Stimulated activated CD8-positive, alpha-beta memory T cell treated with anti-CD3 and anti-CD28 coated beads, Interleukin-12 subunit alpha, Interleukin-12 subunit beta, amount 100 ng/mL, for 1 hour (primary cell): Measurements from ENCODE around the gene ASCC1.

ENCODE experiments used
- DNase-seq: peaks from one replicate; pipeline ENCODE4 v3.0.0-alpha.2; 2020; ENCODE audit warnings: low read depth

Gene ASCC1

DNA sequence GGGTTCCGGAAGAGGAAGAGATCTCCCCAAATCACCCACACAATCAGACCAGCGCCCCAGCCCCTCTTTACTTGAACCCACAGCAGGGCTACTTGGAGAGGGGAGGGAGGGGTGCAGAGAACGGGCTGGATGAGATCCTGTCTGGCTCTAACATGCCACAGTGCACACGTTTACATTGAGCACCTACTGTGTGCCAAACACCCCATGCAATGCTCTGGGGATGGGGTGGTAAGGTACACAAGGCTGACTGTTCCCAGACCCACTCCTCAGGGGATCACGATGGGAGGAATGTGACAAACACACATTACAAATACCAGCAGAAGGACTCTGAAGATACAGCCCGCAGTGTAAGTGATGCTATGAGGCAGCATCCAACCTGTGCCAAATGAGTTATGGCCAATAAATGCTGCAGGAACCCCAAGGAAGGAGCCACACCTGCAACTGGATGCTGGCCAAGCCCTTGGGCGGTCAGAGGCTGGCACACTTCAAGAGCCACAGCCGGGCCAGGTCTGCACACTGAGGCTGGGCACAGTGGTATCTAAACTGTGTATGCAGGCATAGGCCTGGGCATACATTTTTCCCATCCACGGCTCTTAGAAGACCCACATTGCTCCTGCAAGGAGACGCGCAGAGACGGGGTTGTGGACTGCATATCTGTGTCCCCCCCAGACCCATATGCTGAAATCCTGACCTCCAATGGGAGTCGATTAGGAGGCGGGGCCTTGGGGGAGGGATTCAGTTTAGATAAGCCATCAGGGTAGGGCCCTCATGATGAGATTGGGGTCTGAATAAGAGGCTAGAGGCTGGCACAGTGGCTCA lies 134.1 kb downstream of the ASCC1 start:
- no peak for DNase-seq

DNA sequence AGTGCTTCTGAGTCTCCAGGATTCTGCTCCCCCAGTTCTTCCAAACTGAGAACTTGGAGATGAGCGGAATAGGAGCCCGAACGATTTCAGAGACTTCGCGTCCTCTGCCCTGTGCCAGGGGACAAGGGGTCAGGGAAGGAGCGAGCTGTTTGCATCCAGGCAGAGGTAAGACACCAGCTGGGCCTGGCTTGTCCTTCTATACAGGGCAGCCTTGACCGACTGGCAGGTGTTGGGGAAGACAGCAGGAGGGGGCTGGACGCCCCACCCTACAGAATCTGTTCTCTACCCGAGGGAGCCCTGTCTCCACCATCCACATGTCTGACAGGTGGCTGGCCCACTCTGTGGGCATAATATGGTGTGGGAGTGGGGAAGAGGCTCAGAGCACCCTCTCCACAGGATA lies 134.9 kb downstream of the ASCC1 start:
- no peak for DNase-seq

DNA sequence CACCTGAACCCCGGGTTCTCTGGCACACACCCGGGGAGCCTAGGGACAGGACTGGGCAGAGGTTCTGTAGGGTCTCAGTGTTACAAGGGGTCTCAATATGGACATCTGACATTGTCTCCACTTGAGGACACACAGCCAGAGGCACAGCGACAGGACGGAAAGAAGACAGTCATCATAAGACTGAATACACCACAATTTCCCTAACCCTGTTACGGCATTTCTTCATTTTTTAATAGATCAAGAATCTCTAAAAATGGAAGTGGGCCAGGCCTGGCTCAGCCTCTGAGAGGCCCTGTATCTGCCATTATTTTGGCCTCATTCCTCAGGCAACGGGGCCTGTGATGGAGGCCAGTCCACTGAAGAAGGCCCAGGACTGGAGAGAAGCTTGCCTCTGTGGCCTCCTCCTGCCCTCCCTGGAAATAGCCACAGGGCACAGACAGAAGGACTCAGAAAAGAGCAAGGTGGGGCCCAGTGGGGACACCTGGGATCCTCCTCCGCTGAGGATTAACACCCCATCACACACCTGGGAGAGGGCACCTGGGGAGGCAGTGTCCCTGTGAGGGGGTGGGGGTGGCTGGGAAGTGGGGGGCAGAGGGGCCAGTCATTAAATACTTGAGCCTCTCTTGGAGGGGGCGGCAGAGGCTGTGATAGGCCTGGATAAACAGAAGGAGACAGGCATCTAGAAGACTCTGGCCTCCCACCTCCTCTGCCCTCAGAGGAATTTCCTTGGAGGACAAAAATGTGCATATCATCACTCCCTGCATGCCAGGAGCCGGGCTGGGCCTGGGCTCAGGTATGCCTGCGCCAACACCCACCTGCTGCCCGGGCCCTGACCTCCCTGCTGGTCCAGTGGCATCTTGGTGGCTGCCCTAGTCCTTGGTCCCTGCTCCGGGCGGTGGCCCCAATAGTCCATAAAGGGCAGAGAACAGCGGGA lies 135.8 kb downstream of the ASCC1 start:
- no peak for DNase-seq

DNA sequence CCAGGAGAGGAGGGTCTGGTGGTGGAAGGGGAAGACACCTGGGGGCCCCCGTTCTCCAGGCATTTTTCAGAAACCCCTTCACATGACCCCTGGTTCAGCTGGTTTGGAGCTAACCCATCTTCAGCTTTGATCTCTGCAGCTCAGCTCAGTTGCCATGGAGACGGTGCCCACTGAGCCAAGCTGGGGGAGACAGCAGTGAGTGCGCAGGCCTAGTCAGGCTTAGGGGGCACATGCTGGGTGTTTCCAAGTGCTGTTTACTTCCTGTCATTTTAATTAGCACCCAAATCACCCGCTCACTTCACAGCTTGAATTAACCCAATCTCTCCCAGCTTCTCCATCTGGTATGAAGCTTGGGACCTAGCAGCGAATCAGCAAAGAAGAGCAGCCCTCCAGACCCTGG lies 136.7 kb downstream of the ASCC1 start:
- peak; percentile 66 for DNase-seq

DNA sequence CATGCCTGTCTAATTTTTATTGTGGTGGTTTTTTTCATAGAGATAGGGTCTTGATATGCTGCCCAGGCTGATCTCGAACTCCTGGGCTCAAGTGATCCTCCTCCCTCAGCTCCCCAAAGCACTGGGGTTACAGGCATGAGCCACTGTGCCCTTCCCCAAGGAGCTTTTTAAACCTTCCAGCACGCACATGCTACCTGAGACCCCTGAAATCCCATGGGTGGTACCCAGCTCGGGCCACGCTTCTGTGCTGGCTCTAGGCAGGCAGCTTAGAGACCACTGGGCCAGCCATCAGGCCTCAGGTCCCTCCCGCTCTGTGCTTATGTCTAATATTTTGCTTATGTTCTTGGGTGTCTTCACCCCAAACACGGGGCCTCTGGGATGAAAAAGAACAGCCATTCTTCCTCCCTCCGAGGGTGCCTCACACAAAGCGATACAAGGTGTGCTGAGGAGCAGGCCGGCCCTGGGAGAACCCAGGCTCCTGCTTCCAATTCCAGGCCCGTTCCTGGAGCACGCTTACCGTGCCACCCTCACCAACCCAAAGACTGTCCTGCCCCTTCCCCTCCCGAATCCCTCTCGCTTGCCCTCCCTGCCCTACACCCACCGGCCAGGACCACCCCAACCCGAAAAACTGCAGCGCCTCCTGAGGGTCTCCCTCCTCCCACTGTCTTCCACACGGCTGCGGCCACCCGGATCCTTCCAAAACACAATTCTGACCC lies 138.6 kb downstream of the ASCC1 start:
- no peak for DNase-seq

DNA sequence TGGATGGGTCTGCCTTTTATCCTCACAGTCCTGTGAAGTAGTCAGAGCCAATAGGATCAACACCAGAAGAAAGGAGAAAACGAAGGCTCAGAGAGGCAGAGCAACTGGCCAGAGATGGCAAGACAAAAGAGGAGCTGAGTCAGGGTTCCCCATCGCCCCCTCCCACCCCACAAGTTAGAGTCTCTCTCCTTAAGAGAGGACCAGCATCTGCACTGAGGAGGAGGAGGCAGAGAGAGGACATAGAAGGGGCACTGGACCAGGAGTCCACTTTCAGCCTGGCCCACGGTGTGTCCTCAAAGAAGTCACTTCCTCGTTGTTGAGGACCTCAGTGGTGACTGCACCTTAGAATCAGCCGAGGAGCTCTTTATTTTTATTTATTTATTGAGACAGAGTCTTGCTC lies 139.3 kb downstream of the ASCC1 start:
- no peak for DNase-seq

DNA sequence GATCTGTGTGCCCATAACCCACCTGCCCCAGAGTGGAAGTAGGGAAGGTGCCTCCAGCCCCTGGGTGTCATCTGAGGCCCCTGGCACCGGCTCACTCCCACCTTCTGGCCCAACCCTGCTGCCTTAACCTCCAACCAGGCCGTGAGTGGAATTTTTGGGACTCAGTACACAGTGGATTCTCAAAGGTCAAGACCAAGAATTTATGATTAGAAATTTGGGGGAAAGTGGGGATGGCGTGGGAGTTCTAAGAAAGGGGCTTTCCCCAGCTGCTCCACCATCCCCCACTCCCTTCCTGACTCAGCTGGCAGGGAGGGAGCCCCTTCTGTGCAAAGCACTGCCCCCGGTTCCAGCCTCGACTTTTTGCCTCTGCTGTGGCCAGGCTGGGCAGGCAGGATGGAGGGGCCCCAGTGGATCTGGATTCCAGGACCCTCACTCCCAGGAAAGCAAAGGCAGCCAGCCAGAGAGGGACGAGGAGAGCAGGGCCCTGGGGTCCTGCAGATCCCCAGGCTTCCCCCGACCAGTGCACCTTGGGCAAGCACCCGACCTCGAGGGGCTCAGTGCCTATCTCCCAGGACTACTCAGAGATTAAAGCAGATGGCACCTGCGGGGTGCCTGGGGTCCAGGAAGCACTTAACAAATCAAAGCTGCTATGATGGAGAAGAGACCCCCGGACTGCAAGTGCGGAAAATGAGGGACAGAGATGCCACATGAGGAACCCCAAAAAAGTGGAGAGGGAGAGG lies 140.5 kb downstream of the ASCC1 start:
- no peak for DNase-seq

DNA sequence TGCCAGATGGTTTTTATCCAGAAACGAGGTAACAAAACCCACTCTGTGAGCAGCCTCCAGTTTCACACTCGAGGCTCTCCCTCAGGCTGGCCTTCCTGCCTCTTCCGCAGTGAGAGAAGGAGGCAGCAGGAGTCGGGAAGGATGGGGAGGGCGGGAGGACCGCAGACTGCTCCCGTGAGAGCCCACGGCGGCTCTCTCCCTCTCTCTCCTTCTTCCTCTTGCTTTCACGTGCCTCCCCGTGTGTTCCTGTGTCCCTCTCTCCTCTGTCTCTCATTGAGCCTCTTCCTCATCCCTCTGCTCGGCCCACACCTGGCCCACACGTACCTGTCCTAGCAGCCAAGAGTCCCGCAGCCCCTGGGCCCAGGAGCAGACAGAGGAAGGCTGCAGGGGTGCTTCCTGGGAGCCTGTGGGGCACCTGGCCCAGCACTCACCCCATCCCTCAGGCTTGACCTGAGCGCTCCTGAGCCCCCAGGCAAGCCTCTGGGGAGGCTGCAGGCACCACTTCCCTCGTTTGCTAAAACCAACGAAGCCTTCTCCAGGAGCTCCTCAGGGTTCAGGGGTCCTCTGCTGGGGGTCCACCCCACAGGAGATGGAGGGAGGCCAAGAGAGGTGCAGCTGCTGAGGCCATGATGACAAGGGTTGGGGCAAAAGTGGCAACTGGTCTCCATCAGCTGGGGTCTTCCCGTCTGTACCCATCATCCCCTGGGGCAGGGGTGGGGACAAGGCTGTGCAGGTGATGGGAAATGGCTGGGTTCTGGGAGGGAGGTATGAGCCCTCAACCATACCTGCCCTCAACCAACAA lies 141.3 kb downstream of the ASCC1 start:
- DNase-seq: no peak

DNA sequence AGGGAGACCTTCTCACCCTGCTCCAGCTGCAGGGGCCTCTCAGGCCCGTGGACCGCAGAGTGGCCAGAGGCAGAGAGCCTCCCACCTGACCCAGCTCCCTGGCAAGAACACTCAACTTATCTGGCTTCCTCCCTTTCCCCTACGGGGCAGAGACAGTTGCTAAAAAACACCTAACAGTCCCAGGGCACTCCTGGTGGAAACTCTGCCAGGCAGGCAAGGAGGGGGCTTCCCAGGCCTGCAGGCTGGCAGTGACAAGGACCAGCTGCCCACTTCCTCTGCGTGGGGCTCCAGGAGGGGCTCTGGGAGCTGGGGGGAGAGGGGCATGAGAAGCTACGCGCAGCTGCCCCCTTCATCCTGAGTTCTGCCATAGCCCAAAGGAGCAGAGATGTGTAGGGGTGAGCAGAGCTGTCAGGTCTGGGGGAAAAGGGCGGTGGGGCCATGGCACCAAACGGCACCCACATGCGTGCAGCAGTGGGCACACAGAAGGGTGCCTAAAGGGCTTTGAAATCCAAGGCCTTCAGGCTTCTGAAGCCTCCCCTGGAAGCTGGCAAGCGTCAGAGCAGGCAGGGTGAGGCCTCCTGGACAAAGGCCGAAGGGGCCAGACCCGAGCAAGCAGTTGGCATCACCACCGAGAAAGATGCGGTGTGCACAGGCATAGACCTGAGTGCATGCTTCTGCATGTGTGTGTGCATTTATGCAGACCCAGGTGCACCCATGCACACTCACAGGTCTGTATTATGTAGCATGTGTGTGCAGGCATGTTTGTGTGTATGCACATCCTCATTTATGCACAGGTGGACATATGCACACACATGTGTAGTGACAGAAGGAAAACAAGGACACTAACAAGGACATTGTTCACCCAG lies 142.1 kb downstream of the ASCC1 start:
- no peak for DNase-seq

DNA sequence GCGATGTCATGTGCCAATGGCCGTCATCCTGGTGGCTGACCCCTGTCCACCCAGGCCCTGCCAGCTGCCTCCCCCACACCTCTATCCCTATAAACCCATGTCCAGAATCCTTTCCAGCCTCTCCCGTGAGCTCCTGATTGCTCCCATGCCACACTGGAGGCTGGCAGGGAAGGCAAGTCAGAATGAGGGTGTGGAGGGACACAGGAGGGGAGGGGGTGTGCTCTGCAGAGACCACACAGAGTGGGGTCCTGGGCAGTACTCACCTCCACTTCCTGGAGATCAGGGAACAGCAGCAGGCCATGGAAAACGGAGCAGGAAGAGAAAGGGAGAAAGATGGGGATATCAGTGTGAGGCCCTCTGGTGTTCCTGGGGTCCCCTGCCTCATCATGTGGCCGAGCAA lies 143.4 kb downstream of the ASCC1 start:
- no peak for DNase-seq

DNA sequence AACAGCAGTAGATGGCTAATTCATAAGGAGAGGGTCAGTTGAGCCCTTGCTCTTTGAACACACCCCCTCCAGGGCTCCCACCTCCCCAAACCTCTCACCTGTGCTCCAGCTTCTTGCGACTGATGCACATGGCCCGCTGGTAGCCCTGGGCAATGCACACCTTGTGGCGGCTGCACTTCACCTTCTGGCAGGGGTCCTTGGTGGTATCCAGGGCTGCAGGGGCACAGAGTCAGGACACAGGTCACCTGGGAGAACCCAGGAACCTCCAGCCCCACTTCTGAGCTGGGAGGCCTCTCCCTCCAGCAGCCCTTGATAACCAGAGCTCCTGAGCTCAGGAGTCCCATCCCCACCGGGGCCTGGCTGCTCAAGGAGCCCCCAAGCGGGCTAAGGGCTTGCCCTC lies 144.0 kb downstream of the ASCC1 start:
- no peak for DNase-seq

DNA sequence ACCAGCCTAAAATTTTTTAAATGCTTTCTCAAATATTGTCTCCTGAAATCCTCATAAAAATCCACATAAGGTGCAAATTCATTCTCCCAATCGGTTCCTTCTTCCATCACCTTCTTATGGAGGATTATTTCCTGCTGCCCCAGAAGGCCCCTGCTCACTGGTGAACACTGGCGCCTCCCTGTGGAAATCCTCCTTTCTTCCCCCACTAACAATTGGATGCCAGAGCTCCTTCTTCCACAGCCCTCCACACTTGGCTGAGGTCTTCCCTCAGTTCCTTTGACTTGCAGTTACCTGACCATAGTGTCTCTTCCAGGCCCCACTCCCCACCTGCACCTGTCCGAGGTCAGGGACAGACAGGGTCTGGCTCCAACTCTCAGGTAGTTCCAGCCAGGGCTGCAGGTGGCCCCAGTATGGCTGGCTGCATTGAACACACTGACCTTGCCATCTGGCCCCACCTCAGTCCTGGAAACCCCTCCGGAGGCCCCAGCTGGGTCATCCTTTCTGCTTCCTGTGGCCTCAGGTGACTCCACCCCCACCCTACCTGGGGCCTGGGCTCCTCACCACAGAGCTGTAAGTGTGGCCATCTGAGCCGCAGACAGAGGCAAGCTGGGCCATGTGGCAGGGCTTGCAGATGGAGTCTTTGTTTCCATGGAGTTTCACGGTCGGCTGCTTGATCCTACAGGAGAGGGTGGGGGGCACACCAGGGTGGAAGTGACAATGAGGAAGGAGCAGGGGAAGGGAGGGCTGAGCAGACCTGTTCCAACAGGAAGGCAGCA lies 146.1 kb downstream of the ASCC1 start:
- no peak for DNase-seq

DNA sequence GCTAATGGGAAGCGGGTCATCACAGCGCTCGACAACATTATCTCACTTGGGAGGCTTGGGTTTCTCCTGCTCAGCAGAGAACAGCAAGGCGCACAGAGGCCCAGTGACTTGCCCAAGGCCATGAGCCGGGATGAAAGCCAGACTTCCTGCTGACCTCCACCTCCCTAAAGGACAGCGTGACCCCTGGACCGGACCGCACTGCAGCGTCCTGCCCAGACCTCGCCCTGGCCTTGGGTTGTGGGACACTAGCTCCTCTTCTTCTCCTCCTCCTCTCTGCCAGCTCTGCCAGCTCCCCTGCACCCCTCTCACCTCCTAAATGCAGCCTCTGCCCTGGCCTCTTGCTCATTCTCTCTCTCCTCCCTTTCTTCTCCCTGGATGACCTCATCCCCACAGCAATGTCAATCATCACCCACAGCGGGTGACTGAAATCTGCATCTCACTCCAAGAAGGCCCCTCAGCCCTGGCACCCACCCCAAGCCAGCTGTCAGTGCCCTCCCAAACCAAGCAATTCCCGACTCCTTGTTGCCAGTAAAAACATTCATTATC lies 147.1 kb downstream of the ASCC1 start:
- no peak for DNase-seq

DNA sequence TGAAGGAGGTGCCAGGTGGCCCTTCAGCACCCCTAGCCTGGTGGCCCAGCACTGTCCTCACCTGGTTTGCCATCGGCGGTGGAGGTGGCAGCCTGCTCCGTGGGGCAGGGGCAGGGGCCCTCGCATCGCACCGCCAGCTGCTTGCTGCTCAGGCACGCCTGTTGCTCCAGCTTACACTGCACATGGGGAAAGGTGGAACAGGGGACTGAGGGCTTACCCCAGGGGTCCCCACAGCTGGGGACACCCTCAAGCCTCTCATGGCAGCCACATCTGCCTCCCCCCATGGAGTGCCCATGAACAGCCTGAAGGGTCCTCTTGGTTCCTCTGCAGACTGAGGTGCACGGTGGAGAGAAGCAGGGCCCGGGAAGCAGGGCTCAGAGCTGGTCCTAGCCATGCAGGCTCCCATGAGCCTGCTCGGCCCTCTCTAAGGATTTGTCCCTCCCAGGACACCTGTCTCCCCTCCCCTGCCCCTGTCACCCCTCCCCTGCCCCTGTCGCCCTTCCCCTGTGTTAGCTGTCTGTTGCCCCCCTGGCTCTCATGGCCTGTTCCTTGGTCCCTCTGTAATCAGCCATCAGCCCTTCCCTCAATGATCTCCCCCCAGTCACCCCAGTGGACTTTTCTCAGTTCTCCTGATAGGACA lies 147.8 kb downstream of the ASCC1 start:
- no peak for DNase-seq

DNA sequence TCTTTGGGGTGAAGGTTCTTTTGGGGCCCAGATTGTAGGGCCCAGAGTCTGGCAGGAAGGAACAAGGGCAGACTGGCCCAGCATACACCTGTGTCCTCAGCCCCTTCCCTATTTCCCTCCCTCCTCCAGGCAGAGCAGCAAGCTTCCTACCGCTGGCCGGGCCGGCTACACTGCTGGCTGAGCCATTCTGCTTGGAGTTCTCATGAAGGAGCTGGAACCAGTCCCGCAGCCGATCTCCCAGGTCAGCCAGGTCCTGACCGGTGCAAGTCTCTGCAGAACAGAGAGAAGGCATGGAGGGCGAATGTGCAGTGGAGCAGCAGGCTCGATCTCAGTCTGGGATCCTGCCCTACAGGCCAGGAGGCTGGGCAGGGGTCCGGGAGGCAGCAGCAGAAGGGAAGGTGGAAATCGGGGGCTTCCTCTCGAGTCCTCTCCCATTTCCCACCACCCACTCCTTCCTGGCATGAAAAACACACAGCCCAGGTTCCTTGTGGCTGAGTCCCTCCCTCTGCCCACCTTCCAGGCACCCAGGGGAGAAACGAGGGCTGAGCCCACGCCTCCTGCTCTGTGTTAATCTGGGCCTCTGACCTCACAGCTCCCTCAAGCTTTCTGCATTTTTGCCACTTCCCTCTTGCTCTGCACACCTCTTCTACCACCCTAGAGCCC lies 148.5 kb downstream of the ASCC1 start:
- DNase-seq: no peak

DNA sequence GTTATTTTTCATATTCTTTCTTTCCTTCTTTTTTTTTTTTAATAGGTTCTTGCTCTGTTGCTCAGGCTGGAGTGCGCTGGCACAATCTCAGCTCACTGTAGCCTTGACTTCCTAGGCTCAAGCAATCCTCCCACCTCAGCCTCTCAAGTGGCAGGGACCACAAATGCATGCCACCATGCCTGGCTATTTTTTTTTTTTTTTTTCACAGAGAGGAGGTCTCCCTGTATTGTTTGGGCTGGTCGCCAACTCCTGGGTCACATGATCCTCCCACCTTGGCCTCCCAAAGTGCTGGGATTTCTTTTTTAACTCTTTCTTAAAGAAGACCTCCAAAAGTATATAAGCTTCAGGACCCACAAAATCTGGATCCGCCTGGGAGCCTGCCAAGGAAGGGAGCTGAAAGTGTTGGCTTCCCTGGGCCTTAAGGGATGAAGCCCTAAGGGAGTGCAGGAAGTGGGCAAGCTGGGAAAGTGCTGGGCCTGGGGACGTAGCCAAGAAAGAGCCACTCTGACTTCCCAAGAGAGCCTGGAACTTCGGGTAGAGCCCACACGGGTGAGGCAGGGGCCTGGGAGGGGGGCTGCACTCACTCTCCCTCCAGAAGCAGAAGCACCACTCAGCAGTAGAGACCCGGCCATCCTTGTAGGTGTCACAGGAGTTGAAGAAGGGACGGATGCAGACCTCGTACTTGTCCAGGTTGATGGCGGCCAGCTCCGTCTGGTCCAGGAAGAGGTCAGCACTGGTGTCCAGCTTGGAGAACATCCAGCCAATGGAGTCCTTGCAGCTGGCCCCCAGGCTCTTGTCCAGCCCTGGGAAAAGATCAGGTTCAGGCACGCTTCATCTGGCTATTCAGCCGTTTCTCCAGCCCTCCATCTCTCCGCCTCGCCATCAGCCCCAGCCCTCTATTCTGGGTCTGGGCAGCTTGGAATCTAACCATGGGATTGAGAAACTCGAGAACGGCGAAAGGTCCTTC lies 149.5 kb downstream of the ASCC1 start:
- no peak for DNase-seq
